ENCODE data around the gene MPO. TPM values are rescaled to one million over a fixed set of nuclear protein-coding genes. Genes with fewer than 3 reads are reported as not detected.

MPO gene
- total and polyA plus RNA-seq, 2 donors (not counting 1 experiment from before 2014, with no cell fraction given): 0.07 TPM; not detected in 1

DNA sequence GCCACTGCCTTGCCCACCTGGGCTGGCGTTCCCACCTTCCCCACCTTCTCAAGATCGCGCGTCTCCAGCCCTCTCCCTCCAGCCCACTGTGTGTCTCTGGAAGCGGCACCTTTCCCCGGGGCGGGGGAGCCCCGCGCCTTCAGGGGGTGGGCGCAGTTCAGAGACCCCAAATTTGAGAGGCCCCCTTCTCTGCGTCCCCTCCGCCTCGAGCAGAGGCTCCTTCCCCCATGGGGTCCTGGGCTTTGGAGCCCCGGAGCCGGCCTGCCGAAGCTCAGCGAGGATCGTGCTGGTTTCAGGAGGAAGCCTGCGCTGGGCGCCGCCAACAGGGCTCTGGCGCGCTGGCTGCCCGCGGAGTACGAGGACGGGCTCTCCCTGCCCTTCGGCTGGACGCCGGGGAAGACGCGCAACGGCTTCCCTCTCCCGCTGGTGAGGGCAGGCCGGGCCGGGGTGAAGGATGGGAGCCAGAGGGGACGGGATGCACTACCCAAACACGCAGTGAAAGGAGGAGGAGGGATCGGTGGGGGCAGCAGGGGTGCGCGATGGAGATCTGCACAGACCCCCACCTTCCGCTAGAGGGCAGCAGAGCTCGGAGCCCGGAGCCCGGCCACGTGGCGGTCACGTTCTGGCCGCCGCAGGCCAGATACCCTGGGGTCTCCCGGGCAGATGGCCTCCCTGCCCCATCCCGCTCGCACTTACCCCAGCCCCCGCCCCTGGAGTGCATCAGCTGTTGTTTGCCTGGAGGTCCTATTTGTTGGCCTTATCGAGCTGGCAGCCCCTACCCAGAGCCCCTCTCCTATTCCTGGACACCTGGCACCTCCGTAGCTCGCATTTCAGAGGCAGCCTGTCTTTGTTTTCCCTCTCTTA lies 31.2 kb downstream of the MPO start:
- Mint-ChIP-seq H3K27ac (peak overlapping the region; percentile 68), H3K27me3 (peaks cover 17% of the 10 kb centered on the region), H3K4me1 (peaks cover 19% of the 10 kb centered on the region), H3K9me3 (ENCODE audit: insufficient read depth) (no peaks in the 10 kb centered on the region), H3K4me3 (peak overlapping the region; percentile 92)
- ChIA-PET CTCF (interaction anchor here (0.6 to 8.4 kb wide), 30 partner anchors 9 to 296 kb away, joined by 3 to 58 read pairs (median 6); partner anchors contain the start of genes HSF5, LPO, MKS1 and RNF43), POLR2A (interaction anchor here (0.5 to 1.2 kb wide), 4 partner anchors 96 to 400 kb away, joined by 4 read pairs; partner anchors contain the start of genes MRPS23 and SUPT4H1)
- H3K27me3 ChIP-seq (replicated peaks in 1 of 4; ENCODE audit: control extremely low read depth in 1 of 4, control insufficient read depth in 3 of 4, insufficient read depth in 4 of 4, low read length in 3 of 4): peaks cover 0 to 36% (median 8%) of the 10 kb centered on the region in 4 experiments
- no peaks in the 10 kb centered on the region for H3K9me3 ChIP-seq (ENCODE audit: control extremely low read depth in 1 of 3, control insufficient read depth in 2 of 3, insufficient read depth in 1 of 3, low read length in 2 of 3)
- H3K36me3 ChIP-seq (replicated peaks in 1 of 2; ENCODE audit: control extremely low read depth in 1 of 2, control insufficient read depth in 1 of 2, extremely low read depth in 1 of 2, insufficient read depth in 2 of 2, low read length in 1 of 2): no peaks in the 10 kb centered on the region
- peak overlapping the region; percentile 67 for H3K9ac ChIP-seq (ENCODE audit: low read length)
- H3K4me3 ChIP-seq (ENCODE audit: control extremely low read depth in 1 of 5, extremely low read depth in 1 of 5, insufficient read depth in 1 of 5, low read depth in 2 of 5, low read length in 4 of 5): peak overlapping the region in 4 of 5 experiments; percentile 60 to 66 (median 62)
- peak overlapping the region; percentile 93 for H2AFZ ChIP-seq (ENCODE audit: insufficient read depth, low read depth, low read length, poor library complexity, severe bottlenecking)
- H3K27ac ChIP-seq (ENCODE audit: low read length in 2 of 2): no peak overlapping the region
- H3K4me1 ChIP-seq (ENCODE audit: control insufficient read depth in 2 of 2, insufficient read depth in 2 of 2, low read length in 2 of 2): peaks cover 14 to 18% of the 10 kb centered on the region in 2 donors
- peak; percentile 98 for ATAC-seq (ENCODE audit: low read depth)
- intact Hi-C loops (cut with micrococcal nuclease): loop anchor here (1.0 kb wide), 4 partner anchors 16 to 168 kb away; partner anchors contain the start of genes MKS1 and RNF43
- TF ChIP-seq, protein P1, sequence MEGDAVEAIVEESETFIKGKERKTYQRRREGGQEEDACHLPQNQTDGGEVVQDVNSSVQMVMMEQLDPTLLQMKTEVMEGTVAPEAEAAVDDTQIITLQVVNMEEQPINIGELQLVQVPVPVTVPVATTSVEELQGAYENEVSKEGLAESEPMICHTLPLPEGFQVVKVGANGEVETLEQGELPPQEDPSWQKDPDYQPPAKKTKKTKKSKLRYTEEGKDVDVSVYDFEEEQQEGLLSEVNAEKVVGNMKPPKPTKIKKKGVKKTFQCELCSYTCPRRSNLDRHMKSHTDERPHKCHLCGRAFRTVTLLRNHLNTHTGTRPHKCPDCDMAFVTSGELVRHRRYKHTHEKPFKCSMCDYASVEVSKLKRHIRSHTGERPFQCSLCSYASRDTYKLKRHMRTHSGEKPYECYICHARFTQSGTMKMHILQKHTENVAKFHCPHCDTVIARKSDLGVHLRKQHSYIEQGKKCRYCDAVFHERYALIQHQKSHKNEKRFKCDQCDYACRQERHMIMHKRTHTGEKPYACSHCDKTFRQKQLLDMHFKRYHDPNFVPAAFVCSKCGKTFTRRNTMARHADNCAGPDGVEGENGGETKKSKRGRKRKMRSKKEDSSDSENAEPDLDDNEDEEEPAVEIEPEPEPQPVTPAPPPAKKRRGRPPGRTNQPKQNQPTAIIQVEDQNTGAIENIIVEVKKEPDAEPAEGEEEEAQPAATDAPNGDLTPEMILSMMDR (IDR thresholded peaks at IDR 0.05): peak; percentile 99
- no peak for TF ChIP-seq EZH2 (IDR thresholded peaks at IDR 0.05; ENCODE audit: borderline replicate concordance, insufficient read depth, low read depth, low read length, poor library complexity, severe bottlenecking)
- H3K4me2 ChIP-seq (replicated peaks; ENCODE audit: low read depth, low read length, poor library complexity, severe bottlenecking): peak overlapping the region; percentile 88
- peak; percentile 87 for DNase-seq
- H4K20me1 ChIP-seq (ENCODE audit: control insufficient read depth, insufficient read depth, low read length, poor library complexity, severe bottlenecking): no peaks in the 10 kb centered on the region
- no peaks in the 10 kb centered on the region for H3K79me2 ChIP-seq (ENCODE audit: control insufficient read depth, insufficient read depth, low read length)
- WGBS (ENCODE audit: insufficient coverage): 6% methylated on average over 55 of the region's 57 CpGs
